ENCODE results near the gene KCNAB2.

Gene KCNAB2

GRCh38 chr1:6003568-6004411 is 41.9 kb upstream of the KCNAB2 start:
- DNase-seq (ENCODE audit: insufficient read length) (no peak), FAIRE-seq (no peak)
- TF ChIP-seq TAF1 (IDR thresholded peaks at IDR 0.05; ENCODE audit: borderline replicate concordance, low read depth, low read length) (no peak), POLR2AphosphoS5 (IDR thresholded peaks at IDR 0.05; ENCODE audit: low read depth, low read length) (no peak), POLR2A (IDR thresholded peaks at IDR 0.05; ENCODE audit: low read depth, low read length) (no peak)

- DNase-seq (ENCODE audit: insufficient read length) (no peak), FAIRE-seq (no peak)
- TF ChIP-seq POLR2A (IDR thresholded peaks at IDR 0.05; ENCODE audit: low read depth, low read length) (no peak), POLR2AphosphoS5 (IDR thresholded peaks at IDR 0.05; ENCODE audit: low read depth, low read length) (no peak), TAF1 (IDR thresholded peaks at IDR 0.05; ENCODE audit: borderline replicate concordance, low read depth, low read length) (no peak)
Measured at GRCh38 chr1:6004412-6005123, 41.1 kb upstream of the KCNAB2 start.

GRCh38 chr1:6005276-6005917 is 40.3 kb upstream of the KCNAB2 start:
- TF ChIP-seq POLR2A (IDR thresholded peaks at IDR 0.05; ENCODE audit: low read depth, low read length): no peak
- TF ChIP-seq POLR2AphosphoS5 (IDR thresholded peaks at IDR 0.05; ENCODE audit: low read depth, low read length): no peak
- TF ChIP-seq TAF1 (IDR thresholded peaks at IDR 0.05; ENCODE audit: borderline replicate concordance, low read depth, low read length): no peak
- no peak for FAIRE-seq
- no peak for DNase-seq (ENCODE audit: insufficient read length)

- TF ChIP-seq POLR2A (IDR thresholded peaks at IDR 0.05; ENCODE audit: low read depth, low read length): no peak
- no peak for TF ChIP-seq TAF1 (IDR thresholded peaks at IDR 0.05; ENCODE audit: borderline replicate concordance, low read depth, low read length)
- TF ChIP-seq POLR2AphosphoS5 (IDR thresholded peaks at IDR 0.05; ENCODE audit: low read depth, low read length): no peak
- FAIRE-seq: no peak
- no peak for DNase-seq (ENCODE audit: insufficient read length)
Measured at GRCh38 chr1:6006882-6007281, 38.8 kb upstream of the KCNAB2 start.

GRCh38 chr1:6007318-6008083 is 38.2 kb upstream of the KCNAB2 start:
- TF ChIP-seq POLR2A (IDR thresholded peaks at IDR 0.05; ENCODE audit: low read depth, low read length) (no peak), POLR2AphosphoS5 (IDR thresholded peaks at IDR 0.05; ENCODE audit: low read depth, low read length) (no peak), TAF1 (IDR thresholded peaks at IDR 0.05; ENCODE audit: borderline replicate concordance, low read depth, low read length) (no peak)
- no peak for DNase-seq (ENCODE audit: insufficient read length)
- FAIRE-seq: no peak

- no peak for FAIRE-seq
- no peak for DNase-seq (ENCODE audit: insufficient read length)
- TF ChIP-seq POLR2A (IDR thresholded peaks at IDR 0.05; ENCODE audit: low read depth, low read length) (no peak), TAF1 (IDR thresholded peaks at IDR 0.05; ENCODE audit: borderline replicate concordance, low read depth, low read length) (no peak), POLR2AphosphoS5 (IDR thresholded peaks at IDR 0.05; ENCODE audit: low read depth, low read length) (no peak)
Measured at GRCh38 chr1:6008084-6008415, 37.6 kb upstream of the KCNAB2 start.

- no peak for TF ChIP-seq POLR2AphosphoS5 (IDR thresholded peaks at IDR 0.05; ENCODE audit: low read depth, low read length)
- TF ChIP-seq TAF1 (IDR thresholded peaks at IDR 0.05; ENCODE audit: borderline replicate concordance, low read depth, low read length): no peak
- TF ChIP-seq POLR2A (IDR thresholded peaks at IDR 0.05; ENCODE audit: low read depth, low read length): no peak
- no peak for DNase-seq (ENCODE audit: insufficient read length)
- FAIRE-seq: no peak
Measured at GRCh38 chr1:6008696-6009095, 37.0 kb upstream of the KCNAB2 start.

- no peak for FAIRE-seq
Measured at GRCh38 chr1:6009120-6010040, 36.3 kb upstream of the KCNAB2 start.

GRCh38 chr1:6010554-6010953 is 35.1 kb upstream of the KCNAB2 start:
- TF ChIP-seq POLR2A (IDR thresholded peaks at IDR 0.05; ENCODE audit: low read depth, low read length) (no peak), POLR2AphosphoS5 (IDR thresholded peaks at IDR 0.05; ENCODE audit: low read depth, low read length) (no peak), TAF1 (IDR thresholded peaks at IDR 0.05; ENCODE audit: borderline replicate concordance, low read depth, low read length) (no peak)
- no peak for FAIRE-seq
- no peak for DNase-seq (ENCODE audit: insufficient read length)

More at GRCh38 chr1:6009120-6010040, 36.3 kb upstream of the KCNAB2 start:
- TF ChIP-seq POLR2AphosphoS5 (IDR thresholded peaks at IDR 0.05; ENCODE audit: low read depth, low read length) (no peak), POLR2A (IDR thresholded peaks at IDR 0.05; ENCODE audit: low read depth, low read length) (no peak), TAF1 (IDR thresholded peaks at IDR 0.05; ENCODE audit: borderline replicate concordance, low read depth, low read length) (no peak)
- DNase-seq (ENCODE audit: insufficient read length): no peak

All from GM12892 (cell line).